B cell (primary cell): ENCODE results near the gene NEO1.

Experiments
- EZH2 ChIP-seq: IDR thresholded peaks from 2 replicates; pipeline ENCODE4 v1.6.1; 2012; ENCODE audit warnings: borderline replicate concordance, low read depth, mild to moderate bottlenecking, moderate library complexity, low read length; ENCODE audit not compliant: insufficient read depth, poor library complexity, severe bottlenecking
- TF ChIP-seq, protein P1 (sequence below): fragments of 200-600 bp; IDR thresholded peaks from one replicate; pipeline ENCODE4 v1.8.0; 2022; ENCODE audit warnings: antibody characterized with exemption, mild to moderate bottlenecking

DNA sequence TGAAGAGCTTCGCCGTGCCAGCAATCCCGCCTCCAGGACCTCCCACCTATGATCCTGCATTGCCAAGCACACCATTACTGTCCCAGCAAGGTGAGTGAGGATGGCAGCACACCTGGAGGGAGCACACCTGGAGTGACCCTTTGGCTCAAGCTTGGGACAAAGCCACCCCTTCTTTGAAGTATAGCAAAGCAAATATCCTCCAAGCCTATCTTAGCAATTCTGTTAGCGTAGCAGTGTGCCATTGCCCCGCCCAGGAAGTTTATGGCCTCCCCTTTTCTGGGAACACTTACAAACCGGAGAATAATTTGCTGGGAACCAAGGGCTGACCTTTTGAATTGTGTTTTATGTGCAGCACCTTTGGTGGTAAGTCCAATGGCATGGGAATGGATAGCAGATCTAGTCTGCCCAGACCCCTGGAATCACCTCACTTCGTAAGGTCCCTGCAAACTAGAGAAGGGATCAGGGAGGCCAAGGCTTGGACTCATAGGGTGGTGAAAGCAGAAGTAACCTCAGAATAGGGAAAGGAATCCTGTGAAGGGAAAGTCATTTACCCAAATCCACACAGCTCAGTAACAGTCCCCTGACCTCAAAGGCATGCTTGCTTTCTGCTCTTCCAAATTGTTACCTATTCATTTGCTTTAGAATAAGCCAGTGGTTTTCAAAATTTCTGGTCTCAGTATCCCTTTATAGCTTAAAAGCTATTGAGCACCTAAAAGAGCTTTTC, 246.4 kb downstream of the NEO1 start:
- TF ChIP-seq, protein P1, sequence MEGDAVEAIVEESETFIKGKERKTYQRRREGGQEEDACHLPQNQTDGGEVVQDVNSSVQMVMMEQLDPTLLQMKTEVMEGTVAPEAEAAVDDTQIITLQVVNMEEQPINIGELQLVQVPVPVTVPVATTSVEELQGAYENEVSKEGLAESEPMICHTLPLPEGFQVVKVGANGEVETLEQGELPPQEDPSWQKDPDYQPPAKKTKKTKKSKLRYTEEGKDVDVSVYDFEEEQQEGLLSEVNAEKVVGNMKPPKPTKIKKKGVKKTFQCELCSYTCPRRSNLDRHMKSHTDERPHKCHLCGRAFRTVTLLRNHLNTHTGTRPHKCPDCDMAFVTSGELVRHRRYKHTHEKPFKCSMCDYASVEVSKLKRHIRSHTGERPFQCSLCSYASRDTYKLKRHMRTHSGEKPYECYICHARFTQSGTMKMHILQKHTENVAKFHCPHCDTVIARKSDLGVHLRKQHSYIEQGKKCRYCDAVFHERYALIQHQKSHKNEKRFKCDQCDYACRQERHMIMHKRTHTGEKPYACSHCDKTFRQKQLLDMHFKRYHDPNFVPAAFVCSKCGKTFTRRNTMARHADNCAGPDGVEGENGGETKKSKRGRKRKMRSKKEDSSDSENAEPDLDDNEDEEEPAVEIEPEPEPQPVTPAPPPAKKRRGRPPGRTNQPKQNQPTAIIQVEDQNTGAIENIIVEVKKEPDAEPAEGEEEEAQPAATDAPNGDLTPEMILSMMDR: no peak
- TF ChIP-seq EZH2: no peak
